Spinal cord (tissue), 10 donors: Measurements from ENCODE around the gene ATP2B2. TPM values are rescaled to one million over a fixed set of nuclear protein-coding genes. Genes with fewer than 3 reads are reported as not detected.

Experiments
- DNase-seq, 6 donors: peaks; one replicate each; pipeline versions ENCODE4 v3.0.0 to v3.0.0-alpha.2; 2013 to 2015; ENCODE audit warnings: low spot score in 6 of 6, low read depth in 4 of 6
- H3K27ac ChIP-seq: one replicate; pipeline ENCODE4 v1.5.1; 2013; ENCODE audit warnings: low read depth, low read length, control low read depth
- H3K27me3 ChIP-seq: one replicate; pipeline ENCODE4 v1.6.1; 2013; ENCODE audit warnings: low read length; ENCODE audit not compliant: control insufficient read depth, insufficient read depth
- H3K36me3 ChIP-seq: one replicate; pipeline ENCODE4 v1.6.1; 2013; ENCODE audit warnings: low read length; ENCODE audit not compliant: control insufficient read depth, insufficient read depth
- H3K4me1 ChIP-seq: one replicate; pipeline ENCODE4 v1.6.1; 2013; ENCODE audit warnings: low read length; ENCODE audit not compliant: control insufficient read depth, insufficient read depth
- H3K4me3 ChIP-seq: one replicate; pipeline ENCODE4 v1.5.1; 2013; ENCODE audit warnings: low read depth, low read length, control low read depth
- H3K9me3 ChIP-seq: one replicate; pipeline ENCODE4 v1.6.1; 2013; ENCODE audit warnings: low read length; ENCODE audit not compliant: control insufficient read depth, insufficient read depth
- WGBS: methylation state at CpG from one replicate; pipeline ENCODE4 v1.1.5; 2013; ENCODE audit warnings: missing lambda C conversion rate; ENCODE audit not compliant: insufficient coverage; 5-methylcytosine and 5-hydroxymethylcytosine counted together
- polyA plus RNA-seq, 2 donors: library from polyadenylated mRNA; unstranded; fragments of 120-200 nt; gene quantifications; one replicate each; pipeline ENCODE4 v1.2.1, GENCODE V29; 2013; ENCODE audit not compliant: insufficient read length in 2 of 2
- total RNA-seq, 2 donors: library from RNA; depleted of rRNA in 1 of 2; stranded (reverse); fragments of 120-200 nt in 1 of 2; fragments of >200 nt in 1 of 2; gene quantifications; one replicate each; pipeline versions ENCODE4 v1.2.3 to v1.2.4, GENCODE V29; 2013 to 2014
- donor health status: healthy.

The ATP2B2 gene
- total and polyA plus RNA-seq, 4 donors, result 25.2 to 94.5 (median 80.4) TPM

- Histone ChIP-seq H3K4me1 (peaks cover 5% of the 10 kb centered on the region), H3K27me3 (no peaks in the 10 kb centered on the region), H3K36me3 (peaks cover 43% of the 10 kb centered on the region), H3K27ac (no peak overlapping the region), H3K4me3 (no peak overlapping the region), H3K9me3 (no peaks in the 10 kb centered on the region)
- DNase-seq, result no peak
- WGBS, result 89% methylated on average over 10 of the region's 12 CpGs
These were observed 219.9 kb downstream of the ATP2B2 start for GRCh38 chr3:10285272-10286132.

GRCh38 chr3:10284496-10284895, 220.9 kb downstream of the ATP2B2 start:
- Histone ChIP-seq H3K4me1 (peaks cover 5% of the 10 kb centered on the region), H3K9me3 (no peaks in the 10 kb centered on the region), H3K4me3 (no peak overlapping the region), H3K27me3 (no peaks in the 10 kb centered on the region), H3K36me3 (peaks cover 45% of the 10 kb centered on the region), H3K27ac (no peak overlapping the region)
- 86% methylated on average over 8 of the region's 9 CpGs for WGBS
- no peak for DNase-seq

- no peak overlapping the region for H3K4me3 ChIP-seq
- H3K9me3 ChIP-seq, result no peaks in the 10 kb centered on the region
- DNase-seq, result peak in 3 of 6 donors; percentile 7 to 81 (median 49)
- 79% methylated on average over 5 of the region's 5 CpGs for WGBS
- H3K36me3 ChIP-seq, result peaks cover 40% of the 10 kb centered on the region
- no peaks in the 10 kb centered on the region for H3K27me3 ChIP-seq
- H3K4me1 ChIP-seq, result peaks cover 5% of the 10 kb centered on the region
- H3K27ac ChIP-seq, result no peak overlapping the region
These were observed 221.7 kb downstream of the ATP2B2 start for GRCh38 chr3:10283638-10284037.

- no CpG with 5 or more reads among the region's 5 CpGs for WGBS
- no peak overlapping the region for H3K27ac ChIP-seq
These were observed 223.4 kb downstream of the ATP2B2 start for GRCh38 chr3:10281951-10282350.

GRCh38 chr3:10280571-10280970, 224.8 kb downstream of the ATP2B2 start:
- H3K4me1 ChIP-seq, result no peaks in the 10 kb centered on the region
- WGBS, result 94% methylated on average over 3 of the region's 6 CpGs
- DNase-seq, result no peak
- no peak overlapping the region for H3K4me3 ChIP-seq
- H3K27me3 ChIP-seq, result no peaks in the 10 kb centered on the region
- no peak overlapping the region for H3K27ac ChIP-seq
- no peaks in the 10 kb centered on the region for H3K9me3 ChIP-seq
- H3K36me3 ChIP-seq, result peaks cover 43% of the 10 kb centered on the region

More at GRCh38 chr3:10281951-10282350, 223.4 kb downstream of the ATP2B2 start:
- no peak overlapping the region for H3K4me3 ChIP-seq
- peaks cover 42% of the 10 kb centered on the region for H3K36me3 ChIP-seq
- H3K9me3 ChIP-seq, result no peaks in the 10 kb centered on the region
- peaks cover 4% of the 10 kb centered on the region for H3K4me1 ChIP-seq
- H3K27me3 ChIP-seq, result no peaks in the 10 kb centered on the region
- no peak for DNase-seq

- Histone ChIP-seq H3K27ac (no peak overlapping the region), H3K9me3 (no peaks in the 10 kb centered on the region), H3K4me1 (no peaks in the 10 kb centered on the region), H3K27me3 (no peaks in the 10 kb centered on the region), H3K4me3 (no peak overlapping the region), H3K36me3 (peaks cover 44% of the 10 kb centered on the region)
- 90% methylated on average over 2 of the region's 5 CpGs for WGBS
- DNase-seq, result no peak
These were observed 225.2 kb downstream of the ATP2B2 start for GRCh38 chr3:10280177-10280529.

GRCh38 chr3:10279384-10280176, 225.8 kb downstream of the ATP2B2 start:
- no peaks in the 10 kb centered on the region for H3K27me3 ChIP-seq
- peaks cover 44% of the 10 kb centered on the region for H3K36me3 ChIP-seq
- WGBS, result 92% methylated on average over 8 of the region's 13 CpGs
- DNase-seq, result no peak
- H3K27ac ChIP-seq, result no peak overlapping the region
- H3K9me3 ChIP-seq, result no peaks in the 10 kb centered on the region
- no peaks in the 10 kb centered on the region for H3K4me1 ChIP-seq
- H3K4me3 ChIP-seq, result no peak overlapping the region

GRCh38 chr3:10278501-10278900, 226.9 kb downstream of the ATP2B2 start:
- Histone ChIP-seq H3K4me1 (no peaks in the 10 kb centered on the region), H3K27ac (no peak overlapping the region), H3K36me3 (peaks cover 44% of the 10 kb centered on the region), H3K27me3 (no peaks in the 10 kb centered on the region), H3K9me3 (no peaks in the 10 kb centered on the region), H3K4me3 (no peak overlapping the region)
- no CpG with 5 or more reads among the region's 1 CpG for WGBS
- no peak for DNase-seq

GRCh38 chr3:10277115-10277625, 228.2 kb downstream of the ATP2B2 start:
- no peak overlapping the region for H3K4me3 ChIP-seq

More at GRCh38 chr3:10277115-10277625, 228.2 kb downstream of the ATP2B2 start:
- DNase-seq, result no peak
- peaks cover 48% of the 10 kb centered on the region for H3K36me3 ChIP-seq
- no peak overlapping the region for H3K27ac ChIP-seq
- H3K9me3 ChIP-seq, result no peaks in the 10 kb centered on the region
- WGBS, result 90% methylated on average over 2 of the region's 3 CpGs
- no peaks in the 10 kb centered on the region for H3K4me1 ChIP-seq
- H3K27me3 ChIP-seq, result no peaks in the 10 kb centered on the region
